HL-60/S4 treated with retinoic acid at 250 ng/mL for 4 days and 3 days (cell line): ENCODE results near the gene TGFBR2.

Experiments used
- in situ Hi-C: fragments of 300-500 bp; cut with MboI; formaldehyde crosslinking; loops from 2 replicates; pipeline ENCODE4 v1.7.0; 2022; ENCODE audit warnings: low sequenced_read_pairs

TGFBR2 gene

DNA sequence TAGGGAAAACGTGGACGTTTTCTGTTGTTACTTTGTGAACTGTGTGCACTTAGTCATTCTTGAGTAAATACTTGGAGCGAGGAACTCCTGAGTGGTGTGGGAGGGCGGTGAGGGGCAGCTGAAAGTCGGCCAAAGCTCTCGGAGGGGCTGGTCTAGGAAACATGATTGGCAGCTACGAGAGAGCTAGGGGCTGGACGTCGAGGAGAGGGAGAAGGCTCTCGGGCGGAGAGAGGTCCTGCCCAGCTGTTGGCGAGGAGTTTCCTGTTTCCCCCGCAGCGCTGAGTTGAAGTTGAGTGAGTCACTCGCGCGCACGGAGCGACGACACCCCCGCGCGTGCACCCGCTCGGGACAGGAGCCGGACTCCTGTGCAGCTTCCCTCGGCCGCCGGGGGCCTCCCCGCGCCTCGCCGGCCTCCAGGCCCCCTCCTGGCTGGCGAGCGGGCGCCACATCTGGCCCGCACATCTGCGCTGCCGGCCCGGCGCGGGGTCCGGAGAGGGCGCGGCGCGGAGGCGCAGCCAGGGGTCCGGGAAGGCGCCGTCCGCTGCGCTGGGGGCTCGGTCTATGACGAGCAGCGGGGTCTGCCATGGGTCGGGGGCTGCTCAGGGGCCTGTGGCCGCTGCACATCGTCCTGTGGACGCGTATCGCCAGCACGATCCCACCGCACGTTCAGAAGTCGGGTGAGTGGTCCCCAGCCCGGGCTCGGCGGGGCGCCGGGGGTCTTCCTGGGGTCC is at the start of gene TGFBR2:
Gene TGFBR2 (plus strand): TSS at position 301 of the 731 bp plus-strand sequence. CDS start 283 bp downstream, at position 584.
- in situ Hi-C loops: no loop called here

DNA sequence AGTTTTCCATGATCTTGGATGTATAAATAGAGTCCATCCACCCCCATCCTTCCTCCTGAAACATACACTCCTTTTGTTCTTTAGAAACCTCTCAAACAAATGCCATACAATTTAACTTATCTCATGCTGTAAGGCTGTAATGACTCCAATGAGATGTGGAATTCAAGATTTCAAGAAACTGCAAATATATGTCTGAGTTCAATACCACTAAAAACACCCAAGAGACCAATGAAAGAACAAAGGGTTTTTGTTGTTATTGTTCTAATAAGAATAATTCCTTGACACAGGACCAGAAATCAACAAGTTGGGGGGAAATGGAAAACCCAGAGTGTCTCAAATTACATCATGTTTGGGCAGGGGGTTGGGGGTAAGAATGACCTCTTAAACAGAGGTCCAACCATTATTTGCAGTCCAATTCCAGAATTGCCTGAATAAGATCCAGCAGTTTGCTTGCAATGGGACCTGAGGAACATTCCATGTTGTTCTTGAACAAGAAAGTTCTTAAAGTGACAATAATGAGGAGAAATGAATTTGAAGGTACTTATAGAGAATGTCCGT is 48.6 kb upstream of the TGFBR2 start:
- in situ Hi-C loops: no loop called here

DNA sequence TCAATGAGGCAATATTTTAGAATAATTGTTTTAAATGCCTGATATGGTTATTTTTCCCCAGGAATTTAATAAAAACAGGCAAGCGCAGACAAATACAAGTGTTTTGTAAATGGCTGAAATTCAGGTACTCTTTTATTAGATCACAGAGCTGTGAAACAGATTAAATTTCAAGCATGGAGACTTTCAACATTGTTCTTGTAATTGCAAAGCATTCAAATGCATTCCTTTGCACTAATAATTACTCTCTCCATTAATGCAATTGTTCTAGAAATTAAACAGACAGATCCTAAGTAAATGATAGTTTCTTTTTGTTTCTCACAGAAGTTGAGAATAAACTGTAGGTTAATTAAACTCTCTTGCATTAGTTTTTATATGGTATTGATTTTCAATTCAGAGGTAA is 42.4 kb upstream of the TGFBR2 start:
- in situ Hi-C loops: no loop called here

- in situ Hi-C loops: no loop called here
Measured at GRCh38 chr3:30567139-30567753, 39.2 kb upstream of the TGFBR2 start.

DNA sequence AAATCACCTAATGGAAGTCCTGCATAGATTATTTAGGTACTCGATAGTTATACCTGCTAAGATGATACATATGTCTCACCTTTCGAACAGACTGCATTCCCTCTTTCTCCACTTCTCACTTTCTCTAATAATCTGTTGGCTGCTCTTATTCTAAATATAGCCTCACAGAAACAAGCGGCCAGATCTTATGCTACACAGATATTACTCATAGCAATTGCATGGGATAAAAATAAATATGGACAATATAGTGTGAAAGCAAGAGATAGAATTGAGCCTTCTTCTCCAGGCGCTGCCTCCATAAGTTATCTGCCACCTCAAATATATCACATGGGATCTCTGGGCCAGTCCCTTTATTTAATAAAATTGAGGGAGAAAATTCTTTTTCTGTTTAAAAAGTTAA is 29.5 kb upstream of the TGFBR2 start:
- in situ Hi-C loops: no loop called here

DNA sequence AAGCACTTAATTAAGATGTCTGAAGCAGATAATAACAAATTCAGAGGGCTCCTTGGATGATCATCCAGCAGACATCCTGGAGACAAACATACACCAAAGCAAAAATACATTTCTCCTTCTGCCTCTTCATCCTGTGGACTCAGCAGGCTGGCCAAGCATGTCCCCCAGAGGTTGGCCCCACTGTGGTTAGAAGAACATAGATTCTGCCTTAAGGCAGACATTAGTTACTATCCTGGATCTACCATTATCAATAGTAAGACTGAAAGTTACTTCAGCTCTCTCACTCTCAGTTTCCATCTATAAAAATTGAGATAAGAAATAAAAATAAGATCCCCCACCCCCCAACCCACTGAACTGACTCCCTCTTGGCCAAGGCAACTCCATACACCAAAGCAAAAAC is 28.6 kb upstream of the TGFBR2 start:
- in situ Hi-C loops: no loop called here

- in situ Hi-C loops: no loop called here
Measured at GRCh38 chr3:30578479-30578878, 27.9 kb upstream of the TGFBR2 start.

DNA sequence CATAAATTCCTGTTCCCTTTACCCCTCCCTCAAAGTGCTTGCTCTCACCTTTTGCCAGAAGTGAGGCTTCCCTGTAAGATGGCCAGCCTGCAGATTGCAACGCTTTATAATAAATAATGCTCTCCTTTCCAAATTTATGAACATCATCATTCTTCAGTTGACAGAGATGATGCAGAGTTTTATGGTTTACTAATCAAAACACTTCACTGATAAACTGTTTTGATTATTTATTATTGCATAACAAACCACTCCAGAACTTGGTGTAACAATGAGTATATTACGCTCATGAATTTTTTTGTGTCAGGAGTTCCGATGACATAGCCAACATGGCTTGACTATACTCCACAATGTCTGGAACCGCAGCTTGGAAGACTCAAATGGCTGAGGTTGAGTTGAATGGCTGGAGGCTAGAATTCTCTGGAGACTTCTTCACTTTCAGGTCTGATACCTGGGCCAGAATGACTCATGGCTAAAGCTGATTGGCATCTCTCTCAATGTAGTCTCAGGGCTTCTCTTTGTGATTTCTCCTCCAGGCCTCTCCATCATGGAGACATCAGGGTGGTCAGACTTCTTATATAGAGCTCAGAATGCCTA is 27.3 kb upstream of the TGFBR2 start:
- in situ Hi-C loops: no loop called here

DNA sequence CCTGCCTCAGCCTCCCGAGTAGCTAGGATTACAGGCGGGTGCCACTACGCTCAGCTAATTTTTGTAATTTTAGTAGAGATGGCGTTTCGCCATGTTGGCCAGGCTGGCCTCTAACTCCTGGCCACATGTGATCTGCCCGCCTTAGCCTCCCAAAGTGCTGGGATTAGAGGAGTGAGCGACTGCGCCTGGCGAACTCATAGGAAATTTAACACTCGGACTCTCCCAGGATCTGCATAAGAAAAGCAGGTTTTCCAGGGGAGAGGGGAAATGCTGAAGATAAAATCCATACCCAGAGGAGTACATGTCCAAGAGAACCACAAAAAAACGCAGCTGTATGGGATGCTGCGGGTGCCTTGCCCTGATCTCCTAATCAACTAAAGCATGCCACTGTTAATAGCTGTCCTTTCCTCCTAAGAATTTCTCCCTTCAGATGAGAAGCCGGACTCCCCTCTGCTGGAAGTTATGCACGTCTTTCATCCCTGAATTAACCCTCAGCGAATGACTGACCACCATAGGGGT is 25.3 kb upstream of the TGFBR2 start:
- in situ Hi-C loops: no loop called here

GRCh38 chr3:30581982-30582381 is 24.4 kb upstream of the TGFBR2 start:
- in situ Hi-C loops: no loop called here

GRCh38 chr3:30583973-30584372 is 22.4 kb upstream of the TGFBR2 start:
- in situ Hi-C loops: no loop called here

GRCh38 chr3:30585654-30586053 is 20.7 kb upstream of the TGFBR2 start:
- in situ Hi-C loops: no loop called here

GRCh38 chr3:30586096-30586805 is 20.1 kb upstream of the TGFBR2 start:
- in situ Hi-C loops: no loop called here

DNA sequence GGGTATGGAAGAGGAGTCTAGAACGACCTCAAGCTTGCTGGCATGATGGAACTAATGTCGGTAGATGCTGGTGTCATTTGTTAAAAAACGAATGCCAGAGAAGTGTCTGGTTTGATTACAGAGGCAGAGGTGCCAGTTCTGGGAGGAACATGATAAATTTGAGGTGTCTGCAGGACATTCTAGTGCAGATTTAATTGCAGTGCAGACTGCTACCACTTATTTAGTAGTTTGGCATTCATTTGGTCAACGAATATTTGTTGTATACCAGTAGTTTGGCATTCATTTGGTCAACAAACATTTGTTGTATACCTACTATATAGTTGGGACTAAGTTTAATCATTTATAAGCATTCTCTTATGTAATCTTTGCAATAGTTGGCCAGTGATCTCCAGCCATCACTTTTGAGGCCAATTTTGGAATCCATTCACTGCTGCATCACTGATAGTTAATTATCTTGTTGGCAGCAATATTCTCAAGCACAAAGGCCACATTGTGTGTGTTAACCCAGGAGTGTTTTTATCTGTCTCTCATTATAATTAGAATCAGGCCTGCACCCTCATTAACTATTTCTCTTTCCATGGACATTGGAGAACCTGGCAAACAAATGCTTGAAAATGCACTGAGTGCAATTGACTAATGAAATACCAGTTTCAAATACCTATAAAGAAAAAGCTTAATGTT is 19.5 kb upstream of the TGFBR2 start:
- in situ Hi-C loops: no loop called here

GRCh38 chr3:30587904-30588303 is 18.5 kb upstream of the TGFBR2 start:
- in situ Hi-C loops: no loop called here

DNA sequence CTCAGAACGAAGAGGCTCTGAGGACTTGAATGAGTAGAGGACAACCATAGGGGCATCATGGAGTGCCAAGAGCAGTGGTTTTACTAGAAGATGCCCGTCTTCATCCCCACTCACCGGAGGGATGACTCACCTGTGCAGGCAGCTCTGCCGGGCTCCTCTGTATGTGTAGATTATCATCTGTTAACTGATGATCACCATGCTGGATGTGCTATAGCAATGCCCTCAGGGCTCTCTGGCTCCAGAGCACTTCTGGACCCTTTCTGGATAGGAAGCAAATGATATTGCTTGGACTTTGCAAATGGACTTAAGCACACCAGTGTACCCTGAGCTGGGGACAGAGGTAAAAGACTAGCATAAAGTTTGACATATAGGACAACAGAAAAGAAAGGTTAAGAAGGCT is 10.2 kb upstream of the TGFBR2 start:
- in situ Hi-C loops: no loop called here

DNA sequence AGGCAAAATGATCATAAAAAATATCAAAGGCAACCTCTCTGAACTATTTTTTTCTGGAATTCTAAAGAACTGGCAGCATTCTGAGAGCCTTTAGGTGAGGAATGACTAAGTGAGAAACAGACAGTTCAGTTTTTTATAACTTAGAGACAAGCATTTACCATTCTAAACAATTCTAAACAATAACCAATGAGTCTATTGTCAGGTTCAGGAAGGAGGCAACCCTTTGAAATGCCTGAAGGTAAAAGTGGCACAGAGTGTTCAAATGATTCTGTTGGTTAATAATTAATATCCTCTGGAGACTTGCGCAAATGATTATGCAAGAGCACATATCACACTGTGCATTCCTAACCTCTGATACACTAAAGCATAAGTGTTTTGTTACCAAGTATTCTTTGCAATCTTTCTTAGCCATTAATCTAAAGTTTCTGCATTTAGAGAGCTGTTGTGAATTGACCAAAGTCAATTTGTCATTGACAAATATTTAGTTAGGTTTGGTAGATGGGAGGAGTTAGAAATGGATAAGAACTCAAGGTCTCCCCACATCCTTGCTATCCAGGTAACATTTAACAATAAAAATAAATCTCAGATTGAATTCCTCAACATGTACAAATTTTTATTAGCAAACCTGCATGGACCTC is 9.2 kb upstream of the TGFBR2 start:
- in situ Hi-C loops: no loop called here

DNA sequence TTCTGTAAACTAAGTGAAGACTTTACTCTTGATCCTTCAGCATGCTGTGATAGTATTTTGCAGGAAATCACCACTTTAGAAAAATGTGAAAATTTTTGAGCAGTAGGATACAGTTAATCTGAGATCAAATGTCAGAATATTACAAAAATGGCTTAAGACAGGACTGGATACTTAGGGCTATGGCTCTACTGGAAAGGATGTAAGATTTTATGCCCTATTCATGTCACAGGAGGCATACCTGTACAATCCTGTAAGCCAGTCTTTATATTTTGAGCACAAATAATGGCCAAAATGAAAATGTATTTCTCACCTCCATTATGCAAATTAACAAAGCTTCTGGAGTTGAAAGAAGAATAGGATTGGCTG is 8.6 kb upstream of the TGFBR2 start:
- in situ Hi-C loops: no loop called here

DNA sequence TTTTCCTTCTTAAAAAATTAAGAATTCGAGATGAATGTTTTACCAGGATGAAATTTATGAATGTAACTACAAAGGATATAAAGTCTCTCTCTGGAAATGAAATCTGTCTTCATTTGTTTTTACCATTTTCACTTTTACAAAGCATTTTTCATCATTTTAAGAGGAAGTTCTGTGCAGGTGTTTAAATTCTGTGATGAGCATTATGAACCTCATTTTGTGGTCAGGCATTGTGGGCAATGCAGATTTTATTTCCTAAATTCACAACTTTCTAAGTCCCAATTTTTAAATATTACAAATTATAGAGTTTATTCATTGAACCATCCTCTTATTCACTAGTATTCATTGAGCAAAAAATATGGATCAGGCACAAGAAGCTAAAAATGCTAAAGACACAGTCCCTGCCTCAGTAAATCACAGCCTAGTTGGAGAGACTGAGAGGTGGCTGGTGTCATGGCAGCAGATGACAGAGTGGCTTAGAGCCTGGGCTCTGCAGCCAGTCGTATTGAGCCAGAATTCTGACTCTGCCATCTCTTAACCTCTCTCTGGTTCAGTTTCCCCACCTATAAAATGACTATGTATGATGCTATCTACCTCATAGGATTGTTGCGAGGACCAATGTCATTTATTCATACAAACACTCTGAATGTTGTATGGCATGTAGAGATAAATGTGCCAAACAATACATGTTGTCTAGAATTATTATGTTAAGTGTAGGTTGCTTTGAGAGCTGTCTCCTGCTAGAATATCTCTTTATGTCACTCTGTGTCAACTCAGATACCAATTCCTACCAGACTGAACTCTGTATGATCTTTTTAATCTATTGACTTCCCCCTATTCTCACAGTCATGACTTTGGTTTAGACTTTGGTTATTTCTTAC is 7.5 kb upstream of the TGFBR2 start:
- in situ Hi-C loops: no loop called here
